DMS153 (cell line): ENCODE data around the gene IFI27L1.

Experiments
- DNase-seq: peaks from one replicate; lab custom pipeline; 2025; lab: John Stamatoyannopoulos, UW

IFI27L1 gene

DNA sequence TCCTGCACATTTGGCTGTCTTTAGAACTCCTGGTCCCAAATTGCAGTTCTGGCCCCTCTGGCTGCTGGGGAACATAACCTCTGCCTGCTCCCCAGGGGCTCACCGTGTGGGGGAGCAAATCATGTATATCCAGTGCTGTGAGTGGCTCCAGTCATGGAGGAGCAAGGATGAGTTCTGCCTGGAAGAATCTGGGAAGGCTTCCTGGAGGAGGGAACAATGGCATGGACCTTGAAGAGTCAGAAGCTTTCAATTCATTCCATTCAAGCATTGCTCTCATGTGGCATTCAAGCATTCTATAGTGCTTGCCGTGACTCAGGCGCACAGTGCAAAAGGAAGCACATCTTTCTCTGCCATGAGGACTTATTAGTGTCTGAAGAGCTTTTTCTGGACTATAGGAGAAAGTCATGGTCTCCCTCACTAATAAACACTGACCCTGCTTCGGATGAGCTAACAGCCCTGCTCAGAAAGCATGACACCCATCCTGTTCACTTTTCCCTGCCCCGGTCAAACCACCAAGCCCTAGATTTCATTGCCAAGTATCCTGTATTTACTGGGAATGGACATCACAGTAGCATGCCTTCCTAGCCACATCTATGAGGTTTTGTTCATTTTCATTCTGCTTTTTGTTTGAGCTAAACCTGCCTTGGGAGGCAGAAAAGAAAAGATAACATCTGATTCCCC is 32.9 kb downstream of the IFI27L1 start:
- DNase-seq = no peak

DNA sequence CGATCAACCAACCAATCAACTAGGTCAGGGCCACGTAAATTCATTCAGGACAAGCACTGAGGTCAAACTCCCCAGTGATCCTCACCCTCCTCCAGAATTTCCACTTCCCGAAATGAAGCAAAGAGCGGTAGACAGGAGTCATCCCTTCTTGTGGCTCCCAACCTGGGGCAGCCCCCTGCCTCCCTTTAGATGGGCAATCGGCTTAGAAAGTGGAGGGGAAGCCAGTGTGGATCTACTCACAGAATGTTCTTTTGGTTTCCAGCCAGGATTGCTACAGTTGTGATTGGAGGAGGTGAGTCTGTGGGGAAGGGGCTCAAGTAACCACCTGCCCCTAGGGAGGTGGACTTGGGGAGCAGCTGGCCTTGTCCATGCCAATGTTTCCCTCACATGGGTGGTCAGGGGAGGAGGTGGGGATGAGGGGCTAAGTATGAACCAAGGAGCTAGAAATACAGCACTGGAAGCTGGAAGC is 33.5 kb downstream of the IFI27L1 start:
- no peak for DNase-seq

DNA sequence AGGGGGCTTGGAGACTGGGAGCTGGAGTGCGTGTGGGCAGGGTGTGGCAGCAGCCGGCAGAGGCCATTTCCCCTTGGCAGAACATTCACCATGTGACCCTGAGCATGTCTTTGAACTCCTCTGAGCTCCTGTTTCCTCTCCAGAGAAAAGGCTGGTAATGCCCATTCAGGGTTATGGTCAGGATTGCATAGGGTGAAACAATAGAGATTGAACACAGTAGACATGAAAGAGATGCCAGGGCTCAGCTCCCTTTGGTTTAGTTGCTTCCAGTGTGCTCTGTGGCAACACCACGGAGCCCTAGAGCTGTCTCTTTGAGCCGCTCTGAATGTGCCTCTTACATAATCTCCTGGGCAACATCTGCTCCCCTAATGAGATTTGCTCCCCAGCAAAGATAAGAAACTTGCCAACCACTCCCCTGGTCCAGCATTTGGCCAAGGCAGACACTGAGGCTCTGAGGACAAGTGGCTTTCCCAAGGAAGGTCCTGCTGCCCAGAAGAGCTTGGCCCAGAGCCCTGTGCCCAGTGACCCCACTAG is 34.0 kb downstream of the IFI27L1 start:
- DNase-seq = peak; percentile 44

DNA sequence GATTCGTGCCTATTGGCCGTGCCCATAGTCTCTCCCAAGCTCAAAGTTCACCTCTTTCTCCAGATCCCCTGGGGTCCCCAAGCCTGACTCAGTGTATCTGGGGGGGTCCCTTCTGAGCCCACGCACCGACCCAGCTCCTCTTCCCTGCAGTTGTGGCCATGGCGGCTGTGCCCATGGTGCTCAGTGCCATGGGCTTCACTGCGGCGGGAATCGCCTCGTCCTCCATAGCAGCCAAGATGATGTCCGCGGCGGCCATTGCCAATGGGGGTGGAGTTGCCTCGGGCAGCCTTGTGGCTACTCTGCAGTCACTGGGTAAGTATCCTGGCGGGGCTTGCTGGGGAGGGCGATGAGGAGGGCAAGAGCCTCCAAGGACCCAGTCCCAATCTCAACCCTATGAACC is 34.5 kb downstream of the IFI27L1 start:
- no peak for DNase-seq

DNA sequence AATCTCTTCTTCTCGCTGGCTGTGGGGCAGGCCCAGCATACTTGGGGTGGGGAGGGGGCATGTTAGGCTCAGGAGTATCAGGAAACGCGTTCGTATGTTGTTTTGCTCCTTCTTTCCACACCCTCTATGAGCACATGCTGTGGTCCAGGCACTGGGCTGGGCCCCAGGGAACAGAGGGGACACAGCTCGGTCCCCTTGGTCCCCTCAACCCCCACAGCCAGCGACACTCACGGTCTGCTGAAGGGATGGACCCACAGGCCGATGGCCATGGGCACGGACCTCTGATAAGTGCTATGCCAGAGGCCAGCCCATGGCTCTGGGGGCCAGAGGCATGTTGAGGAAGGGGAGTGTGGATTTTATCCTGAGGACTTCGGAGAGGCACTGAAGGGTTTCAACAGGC is 35.6 kb downstream of the IFI27L1 start:
- DNase-seq = no peak

DNA sequence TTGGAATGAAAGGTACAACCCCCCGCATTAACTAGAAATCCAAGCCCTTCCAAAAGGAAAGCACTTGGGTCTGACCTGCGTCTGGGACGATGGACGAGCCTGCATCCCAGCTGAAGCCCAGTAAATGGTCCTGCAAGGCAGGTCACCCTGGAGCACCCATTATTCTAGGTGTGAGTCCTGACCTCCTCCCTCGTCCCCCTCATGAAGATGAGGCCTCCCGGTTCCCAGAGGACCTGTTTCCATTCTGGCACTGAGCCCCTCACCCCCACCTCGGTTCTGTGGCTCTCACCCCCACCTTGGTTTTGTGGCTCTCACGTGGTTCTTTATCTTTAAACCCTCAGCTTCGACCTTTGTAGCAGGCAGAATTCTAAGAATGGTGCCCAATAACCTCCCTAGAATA is 36.7 kb downstream of the IFI27L1 start:
- DNase-seq = no peak

DNA sequence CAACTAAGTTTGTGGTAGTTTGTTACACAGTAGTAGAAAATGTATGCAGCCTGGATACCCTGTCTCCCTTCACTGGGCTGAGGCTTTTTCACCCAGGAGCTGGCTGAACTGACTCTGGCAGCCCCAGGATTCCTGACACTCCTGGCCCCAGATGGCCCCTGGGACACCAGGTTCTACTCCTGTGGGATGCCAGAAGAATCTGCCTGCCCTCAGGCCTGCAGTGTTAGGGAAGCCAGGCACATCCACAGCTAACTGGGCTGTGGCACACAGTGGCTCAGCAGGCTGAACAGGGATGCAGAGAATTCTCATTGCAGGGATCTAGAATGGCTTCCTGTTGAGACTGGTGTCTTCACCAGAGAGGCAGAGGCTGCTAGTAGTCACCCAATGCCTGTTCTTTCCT is 38.0 kb downstream of the IFI27L1 start:
- no peak for DNase-seq

DNA sequence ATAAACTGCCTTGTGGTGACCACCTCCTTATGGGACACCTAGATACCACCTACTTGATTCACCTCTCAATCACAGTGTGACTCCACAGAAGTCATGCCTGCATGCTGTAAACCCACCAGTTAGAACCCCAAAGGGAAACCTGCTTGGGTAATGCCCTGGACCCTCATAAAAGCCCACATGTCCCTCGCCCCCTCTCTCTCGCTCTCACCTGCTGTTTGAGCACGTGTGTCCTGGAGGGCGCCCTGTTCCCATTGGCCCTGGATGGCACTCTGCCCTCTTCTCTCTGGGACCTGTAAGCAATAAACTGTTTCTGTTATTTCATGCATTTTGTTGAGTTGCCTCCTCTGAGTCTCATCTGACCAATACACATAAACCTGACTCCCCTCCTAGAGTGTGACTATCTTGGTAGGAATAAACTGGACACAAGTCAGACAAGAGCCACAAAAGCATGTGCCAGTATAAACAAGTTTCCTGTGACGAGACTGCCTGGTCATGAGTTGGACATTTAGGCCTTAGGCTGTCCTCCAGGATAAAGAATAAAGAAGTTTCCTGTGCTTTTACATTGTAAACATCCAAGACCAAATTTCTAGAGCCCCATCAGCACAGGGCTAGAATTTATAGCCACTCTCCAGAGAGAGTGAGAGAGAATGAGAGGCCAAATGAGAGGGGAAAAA is 39.7 kb downstream of the IFI27L1 start:
- DNase-seq = no peak

DNA sequence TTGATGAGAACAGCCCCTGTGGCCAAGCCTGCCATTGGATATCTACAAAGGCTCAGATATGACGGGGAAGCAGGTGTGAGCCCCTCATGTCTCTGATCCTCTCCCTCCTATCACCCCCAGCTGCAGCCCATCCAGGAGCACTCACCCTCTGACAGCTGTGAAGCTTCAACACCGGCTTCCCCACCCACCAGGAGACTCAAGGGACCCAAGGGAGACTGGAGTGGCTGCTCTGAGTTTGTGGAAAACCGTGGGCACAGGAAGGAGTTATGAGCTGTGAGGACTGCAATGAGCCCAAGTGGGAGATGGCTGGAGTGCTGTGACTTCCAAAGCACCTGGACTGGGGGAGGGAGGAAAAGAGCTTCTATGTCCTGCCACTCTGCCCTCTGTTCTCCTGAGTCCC is 40.4 kb downstream of the IFI27L1 start:
- DNase-seq = no peak

DNA sequence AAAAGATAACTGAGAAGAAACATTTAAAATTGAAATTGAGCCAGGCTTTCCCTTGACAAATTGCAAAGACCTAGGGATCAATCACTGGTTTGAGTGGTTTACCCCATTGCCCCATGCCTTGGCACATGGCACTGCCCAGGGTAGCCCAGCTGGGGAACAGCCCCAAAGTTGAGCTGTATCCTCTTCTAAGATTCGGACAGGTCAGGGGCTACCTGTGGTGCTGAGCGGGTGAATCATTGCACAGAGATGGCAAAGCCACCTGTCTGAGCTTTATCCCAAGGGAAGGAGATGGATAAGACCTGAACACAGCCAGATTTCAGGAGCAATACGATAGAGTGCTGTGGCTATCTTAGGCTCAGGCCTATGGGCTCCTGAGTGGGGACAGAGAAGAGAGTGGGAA is 41.3 kb downstream of the IFI27L1 start:
- no peak for DNase-seq

DNA sequence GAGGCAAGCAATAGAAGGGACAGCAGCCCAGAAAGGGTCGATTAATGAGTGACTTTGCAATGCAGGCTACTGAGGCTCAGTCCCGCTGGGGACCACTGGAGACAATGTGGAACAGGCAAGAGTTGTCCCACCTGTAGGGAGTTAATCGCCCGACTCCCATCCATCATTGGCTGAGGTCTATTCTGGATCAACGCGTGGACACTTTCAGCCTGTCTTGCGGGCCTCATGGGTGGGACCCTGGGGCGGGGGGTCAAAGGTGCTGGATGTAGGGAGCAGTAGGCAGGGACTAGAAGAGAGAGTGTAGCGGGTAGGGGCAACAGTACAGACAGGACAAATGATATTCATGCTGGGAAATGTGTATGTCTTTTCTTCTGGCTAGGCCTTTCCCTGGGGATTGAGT is 42.2 kb downstream of the IFI27L1 start:
- DNase-seq = no peak

DNA sequence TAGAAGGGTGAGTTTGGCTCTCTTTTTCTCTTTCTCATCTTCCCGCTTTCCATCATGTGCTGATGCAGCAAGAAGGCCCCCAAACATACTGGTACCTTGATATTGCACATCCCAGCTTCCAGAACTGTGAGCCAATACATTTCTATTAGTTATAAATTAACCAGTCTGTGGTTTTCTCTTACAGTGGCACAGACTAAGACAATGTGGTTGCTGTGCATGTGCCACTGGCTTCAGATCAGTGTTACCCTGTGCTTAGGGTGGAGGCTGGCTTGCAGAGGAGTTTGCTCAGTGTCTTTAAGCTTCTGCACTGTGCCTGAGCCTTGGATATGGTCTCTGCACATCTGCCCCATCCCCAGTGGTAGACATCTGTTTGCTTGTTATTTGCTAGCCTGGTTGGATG is 42.8 kb downstream of the IFI27L1 start:
- DNase-seq = no peak

DNA sequence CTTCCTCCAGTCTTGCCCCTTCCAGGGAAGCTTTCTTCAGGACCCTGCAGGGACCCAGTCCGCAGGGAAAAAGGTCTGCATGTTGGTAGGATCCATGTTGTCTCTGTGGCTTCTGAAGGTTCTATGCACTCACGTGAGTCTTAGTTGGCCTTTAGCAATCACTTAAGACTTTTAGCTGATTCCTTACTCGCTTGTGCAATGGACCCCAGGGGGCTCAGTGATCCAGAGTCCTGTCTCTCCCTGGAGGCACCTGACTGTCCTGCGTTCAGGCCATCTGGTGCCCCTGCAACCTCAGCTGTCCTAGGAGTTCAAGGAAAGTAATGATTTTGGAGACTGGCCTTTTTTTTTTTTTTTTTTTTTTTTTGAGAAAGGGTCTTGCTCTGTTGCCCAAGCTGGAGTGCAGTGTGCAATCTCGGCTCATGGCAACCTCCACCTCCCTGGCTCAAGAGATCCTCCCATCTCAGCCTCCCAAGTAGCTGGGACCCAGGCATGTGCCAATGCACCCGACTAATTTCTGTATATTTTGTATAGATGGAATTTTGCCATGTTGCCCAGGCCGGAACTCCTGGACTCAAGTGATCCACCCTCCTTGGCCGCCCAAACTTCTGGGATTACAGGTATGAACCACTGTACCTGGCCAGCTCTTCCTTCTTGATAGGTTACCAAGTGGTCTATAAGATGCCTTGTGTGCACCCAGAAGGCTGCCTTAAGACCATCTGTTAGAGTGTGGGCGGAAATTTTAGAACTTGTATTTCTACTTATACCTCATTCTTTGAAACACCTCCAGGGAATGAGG is 43.7 kb downstream of the IFI27L1 start:
- no peak for DNase-seq

DNA sequence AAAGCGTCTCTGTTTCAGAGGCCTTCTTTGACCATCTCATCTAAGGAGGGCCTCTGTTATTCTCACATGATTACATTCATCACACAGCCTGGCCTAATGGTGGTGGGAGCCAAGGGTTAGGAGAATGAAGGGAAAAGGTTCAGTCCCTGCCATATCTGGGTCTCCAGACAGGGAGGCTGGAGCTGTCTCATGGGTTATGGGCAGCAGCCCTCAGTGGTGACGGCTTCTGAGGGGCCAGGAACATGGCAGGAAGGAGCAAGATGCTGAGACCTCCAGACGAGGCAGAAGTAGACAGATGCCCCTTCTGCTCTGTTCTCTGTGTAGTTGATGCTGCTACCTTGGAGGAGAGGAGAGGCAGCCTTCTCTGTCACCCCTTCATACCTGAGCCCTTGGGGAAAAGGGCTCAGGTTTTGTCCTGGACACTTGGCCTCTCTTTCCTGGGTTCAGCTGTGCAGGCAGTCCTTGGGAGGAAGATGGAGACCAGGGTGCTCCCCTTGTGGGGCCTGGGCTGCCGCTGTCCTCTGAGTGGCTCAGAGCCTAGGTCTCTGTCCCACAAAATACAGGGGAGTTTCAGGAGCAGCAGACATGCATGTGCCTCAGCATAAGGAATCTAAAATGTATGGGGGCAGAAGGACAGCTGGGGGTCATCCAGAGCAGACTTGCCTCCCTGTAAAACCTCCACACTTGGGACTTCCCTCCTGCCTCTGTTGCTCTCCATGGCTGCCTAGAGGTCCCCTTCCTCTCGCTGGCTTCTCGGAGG is 44.7 kb downstream of the IFI27L1 start:
- no peak for DNase-seq

DNA sequence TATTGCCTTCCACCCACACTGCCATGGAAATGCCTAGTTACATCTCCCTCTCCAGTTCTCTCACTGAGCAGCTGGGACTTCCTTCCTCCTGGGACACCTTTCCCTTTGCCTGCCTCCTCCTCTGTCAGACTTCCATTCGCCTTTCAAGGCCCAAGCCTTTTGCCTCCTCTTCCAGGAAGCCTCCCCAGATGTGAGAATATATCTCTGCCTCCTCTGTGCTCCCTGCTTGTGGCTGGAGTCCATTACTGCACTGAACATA is 45.2 kb downstream of the IFI27L1 start:
- no peak for DNase-seq

DNA sequence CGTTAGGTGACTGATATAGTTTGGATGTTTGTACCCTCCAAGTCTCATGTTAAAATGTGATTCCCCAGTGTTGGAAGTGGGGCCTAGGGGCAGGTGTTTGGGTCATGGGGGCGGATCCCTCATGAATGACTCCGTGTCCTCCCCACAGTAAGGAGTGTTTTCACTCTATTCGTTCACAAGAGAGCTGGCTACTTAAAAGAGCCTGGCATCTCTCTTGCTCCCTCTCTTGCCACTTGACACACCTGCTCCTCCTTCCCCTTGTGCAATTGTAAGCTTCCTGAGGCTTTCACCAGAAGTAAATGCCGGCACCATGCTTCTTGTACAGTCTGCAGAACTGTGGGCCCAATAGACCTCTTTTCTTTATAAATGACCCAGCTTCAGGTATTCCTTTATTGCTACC is 45.7 kb downstream of the IFI27L1 start:
- no peak for DNase-seq

DNA sequence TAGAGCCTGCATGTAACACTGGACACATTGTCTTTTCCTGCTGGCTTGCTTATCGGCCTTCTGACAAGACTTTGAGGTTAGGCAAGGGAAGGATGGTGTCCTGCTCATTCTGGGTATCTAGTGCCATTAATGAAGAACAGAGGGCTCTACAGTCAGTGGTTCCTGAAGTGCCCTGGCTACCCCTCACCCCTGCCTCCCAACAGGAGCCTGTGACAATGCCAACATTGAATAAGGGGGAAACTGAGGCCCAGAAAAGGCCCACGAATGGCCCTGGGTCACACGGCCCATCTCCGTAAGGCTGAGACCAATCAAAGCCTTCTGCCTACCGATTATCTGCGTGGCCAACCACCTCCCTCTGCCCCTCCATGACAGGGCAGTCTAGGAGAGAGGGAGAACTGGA is 46.2 kb downstream of the IFI27L1 start:
- no peak for DNase-seq

DNA sequence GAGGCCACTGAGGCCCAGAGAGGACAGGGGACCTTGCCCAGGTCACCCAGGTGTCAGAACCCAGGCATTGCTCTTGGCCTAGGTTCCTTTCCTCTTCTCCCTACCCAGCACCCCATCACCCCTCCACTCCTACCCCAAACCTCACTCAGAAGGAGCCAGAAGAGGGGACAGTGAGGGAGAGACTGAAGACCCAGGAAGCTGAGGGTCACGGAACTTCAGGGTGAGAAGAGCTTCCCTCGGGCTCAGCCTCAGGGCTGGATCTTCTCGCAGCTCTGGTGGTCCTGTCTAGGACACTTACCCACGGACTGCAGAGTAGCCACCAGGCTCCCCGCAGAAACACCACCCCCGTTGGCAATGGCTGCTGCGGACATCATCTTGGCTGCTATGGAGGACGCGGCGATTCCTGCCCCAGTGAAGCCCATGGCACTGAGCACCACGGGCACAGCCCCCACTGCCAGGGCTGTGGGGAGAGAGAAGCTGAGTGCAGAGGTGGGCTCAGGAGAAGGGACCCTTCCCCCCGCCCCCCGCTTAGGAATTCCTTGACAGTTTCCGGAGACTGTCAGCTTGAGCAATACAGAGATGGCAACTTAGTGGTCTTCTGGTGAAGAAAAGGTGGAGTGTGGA is 47.2 kb downstream of the IFI27L1 start:
- DNase-seq = no peak

DNA sequence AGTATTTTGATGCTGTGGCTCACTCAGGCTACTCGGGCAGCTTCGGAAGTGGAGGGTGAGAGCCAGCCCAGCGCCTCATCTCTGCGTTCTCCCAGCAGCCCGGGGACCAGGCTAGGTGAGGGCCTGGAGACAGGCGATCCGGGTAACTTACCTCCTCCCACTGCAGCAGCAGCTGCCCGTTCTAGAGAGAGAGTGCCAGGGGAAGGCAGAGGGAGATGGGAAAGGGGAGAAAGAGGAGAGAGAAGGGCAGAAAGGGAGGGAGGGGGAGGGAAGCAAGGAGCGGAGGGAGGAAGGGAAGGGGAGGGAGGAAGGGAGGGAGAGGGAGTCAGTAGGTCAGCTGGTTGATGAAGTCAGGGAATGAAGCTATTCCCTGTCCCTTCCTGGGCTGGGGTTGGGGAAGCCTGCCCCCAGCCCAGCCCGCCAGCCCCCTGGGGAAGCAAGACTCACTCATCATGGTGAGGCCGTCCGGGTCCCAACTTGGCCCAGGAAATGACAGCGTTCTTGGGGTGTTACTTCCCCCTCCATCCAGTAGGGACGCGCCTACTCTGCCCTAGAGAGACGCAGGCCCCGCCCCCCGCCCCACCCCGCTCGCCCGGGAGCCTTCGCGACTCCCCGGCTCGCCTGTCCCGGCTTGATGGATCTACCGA is 48.1 kb downstream of the IFI27L1 start, which contains the start of gene IFI27L2:
IFI27L2 (minus strand) TSS at position 494 of the 647 bp plus-strand sequence; CDS start at position 454, 40 bp downstream.
- DNase-seq = peak; percentile 81

DNA sequence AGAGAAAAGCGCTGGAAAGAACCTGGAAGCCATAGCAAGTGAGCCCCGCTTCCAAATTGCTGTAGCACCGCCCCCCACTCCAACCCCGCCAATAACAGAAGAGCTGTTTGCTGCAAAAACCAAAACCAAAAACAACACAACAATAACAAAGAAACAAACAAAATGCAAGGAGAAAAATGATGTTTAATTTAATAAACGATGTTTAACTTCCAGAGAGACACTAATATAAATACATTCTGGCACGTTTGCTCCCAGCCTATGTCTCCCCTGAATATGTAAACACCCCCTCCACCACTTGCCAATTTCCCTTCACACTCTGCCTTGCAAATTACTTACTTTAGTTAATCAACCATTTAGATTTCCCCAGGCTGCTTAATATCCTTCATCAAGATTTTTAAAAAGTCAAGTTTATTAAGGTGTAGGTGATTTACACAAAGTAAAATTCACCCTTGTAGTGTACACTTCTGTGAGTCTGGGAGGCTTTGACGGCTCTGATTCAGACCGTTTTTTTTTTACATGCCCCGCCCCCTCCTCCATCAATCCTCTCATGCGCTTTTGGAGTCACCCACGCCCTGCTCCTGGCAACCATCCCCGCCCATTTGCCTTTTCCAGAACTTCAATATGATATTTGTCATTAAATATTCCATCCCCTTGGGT is 48.8 kb downstream of the IFI27L1 start:
- peak; percentile 36 for DNase-seq
